ENCODE measurements around the gene NUPR2.
"Not testable (repeated sequence)": the region's sequence is repeated elsewhere in the genome, so short reads cannot be mapped to it uniquely, and the experiment has no call there.

Gene NUPR2

DNA sequence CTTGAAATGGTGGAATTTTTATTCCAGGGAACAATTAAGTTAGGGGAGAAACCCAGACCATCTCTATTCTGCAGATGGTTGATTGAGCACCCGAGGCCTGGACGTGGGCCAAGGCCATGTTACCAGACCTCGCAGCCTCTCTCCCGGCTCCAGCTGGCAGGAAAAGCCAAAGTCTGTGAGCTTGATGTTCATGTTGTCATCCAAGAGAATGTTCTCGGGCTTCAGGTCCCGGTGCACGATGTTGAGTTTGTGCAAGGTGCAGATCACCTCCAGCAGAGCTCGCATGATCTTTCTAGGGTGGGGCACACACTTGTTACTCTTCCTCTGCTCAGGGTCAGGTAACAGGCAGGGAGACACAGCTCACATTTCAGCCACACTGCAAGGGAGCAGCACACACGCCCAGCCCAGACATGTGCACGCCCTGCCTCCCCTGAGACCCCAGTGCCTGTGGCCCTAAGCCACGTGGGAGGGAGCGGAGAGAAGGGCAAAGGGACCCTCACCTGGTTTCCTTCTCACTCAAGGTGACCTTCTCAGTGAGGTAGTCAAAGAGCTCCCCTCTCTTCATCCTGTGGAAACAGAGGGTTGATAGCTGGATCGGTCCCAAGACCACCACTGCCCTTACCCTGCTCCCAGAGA lies 32.9 kb downstream of the NUPR2 start:
- no peak for DNase-seq

DNA sequence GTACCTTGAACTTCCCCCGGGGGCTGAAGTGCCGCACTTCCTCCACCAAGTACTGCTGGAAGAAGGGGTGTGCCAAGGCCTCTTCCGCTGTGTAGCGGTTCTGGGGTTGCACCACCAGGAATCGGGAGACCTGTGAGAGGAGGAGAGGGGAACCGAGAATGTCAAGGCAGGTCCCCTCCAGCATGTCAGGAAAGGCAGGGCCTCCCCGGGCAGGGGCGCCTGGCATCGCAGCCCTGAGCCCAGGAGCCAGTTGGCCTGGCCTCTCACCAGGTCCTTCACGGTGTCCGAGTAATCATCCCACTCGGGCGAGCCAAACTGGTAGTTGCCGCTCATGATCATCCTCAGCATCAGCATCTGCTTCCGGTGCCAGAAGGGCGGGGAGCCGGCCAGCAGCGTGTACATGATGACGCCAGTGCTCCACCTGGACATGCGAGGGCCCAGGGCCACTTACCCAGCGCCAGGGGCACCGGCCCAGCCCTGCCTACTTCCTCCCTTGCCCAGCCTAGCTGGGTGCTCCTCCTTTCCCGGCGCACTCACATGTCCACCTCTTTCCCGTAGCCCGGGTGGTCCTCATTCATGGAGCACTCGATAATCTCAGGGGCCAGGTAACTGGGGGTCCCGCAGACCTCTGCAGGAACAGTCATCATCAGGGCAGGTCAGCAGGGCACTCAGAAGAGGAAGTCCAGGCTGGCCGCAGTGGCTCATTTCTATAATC lies 34.4 kb downstream of the NUPR2 start:
- DNase-seq, result no peak

GRCh38 chr7:56080726-56081435 lies 35.3 kb downstream of the NUPR2 start:
- not testable (repeated sequence) for DNase-seq

DNA sequence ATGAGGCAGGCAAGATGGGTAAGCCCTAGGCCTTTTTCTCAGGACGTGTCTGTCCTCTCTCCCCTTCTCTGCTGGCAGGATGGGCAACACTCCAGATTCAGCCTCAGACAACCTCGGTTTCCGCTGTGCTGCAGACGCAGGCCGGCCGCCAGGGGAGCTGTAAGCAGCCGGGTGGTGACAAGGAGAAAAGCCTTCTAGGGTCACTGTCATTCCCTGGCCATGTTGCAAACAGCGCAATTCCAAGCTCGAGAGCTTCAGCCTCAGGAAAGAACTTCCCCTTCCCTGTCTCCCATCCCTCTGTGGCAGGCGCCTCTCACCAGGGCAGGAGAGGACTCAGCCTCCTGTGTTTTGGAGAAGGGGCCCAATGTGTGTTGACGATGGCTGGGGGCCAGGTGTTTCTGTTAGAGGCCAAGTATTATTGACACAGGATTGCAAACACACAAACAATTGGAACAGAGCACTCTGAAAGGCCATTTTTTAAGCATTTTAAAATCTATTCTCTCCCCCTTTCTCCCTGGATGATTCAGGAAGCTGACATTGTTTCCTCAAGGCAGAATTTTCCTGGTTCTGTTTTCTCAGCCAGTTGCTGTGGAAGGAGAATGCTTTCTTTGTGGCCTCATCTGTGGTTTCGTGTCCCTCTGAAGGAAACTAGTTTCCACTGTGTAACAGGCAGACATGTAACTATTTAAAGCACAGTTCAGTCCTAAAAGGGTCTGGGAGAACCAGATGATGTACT lies 36.6 kb downstream of the NUPR2 start:
- DNase-seq, result no peak

- DNase-seq, result no peak
These were observed 38.0 kb downstream of the NUPR2 start for GRCh38 chr7:56078196-56078595.

- no peak for DNase-seq
These were observed 38.5 kb downstream of the NUPR2 start for GRCh38 chr7:56077681-56078080.

- DNase-seq, result peak; percentile 57
These were observed 41.8 kb downstream of the NUPR2 start for GRCh38 chr7:56074371-56074791.

- not testable (repeated sequence) for DNase-seq
These were observed 49.8 kb downstream of the NUPR2 start for GRCh38 chr7:56066376-56066775.

Measured in stimulated activated CD4-positive, alpha-beta T cell treated with anti-CD3 and anti-CD28 coated beads, Interleukin-4, amount 100 ng/mL, for 1 hour (primary cell).